Measurements from ENCODE around the gene ZNF629. TPM values are rescaled to one million over a fixed set of nuclear protein-coding genes. Genes with fewer than 3 reads are reported as not detected.
A peak's percentile ranks its signal among the peaks of the same experiment; 100 is the strongest.
"Not testable (repeated sequence)": the region's sequence is repeated elsewhere in the genome, so short reads cannot be mapped to it uniquely, and the experiment has no call there.

ZNF629 gene
- total RNA-seq, 1 donor from 2014 or later, result 4.2 TPM

DNA sequence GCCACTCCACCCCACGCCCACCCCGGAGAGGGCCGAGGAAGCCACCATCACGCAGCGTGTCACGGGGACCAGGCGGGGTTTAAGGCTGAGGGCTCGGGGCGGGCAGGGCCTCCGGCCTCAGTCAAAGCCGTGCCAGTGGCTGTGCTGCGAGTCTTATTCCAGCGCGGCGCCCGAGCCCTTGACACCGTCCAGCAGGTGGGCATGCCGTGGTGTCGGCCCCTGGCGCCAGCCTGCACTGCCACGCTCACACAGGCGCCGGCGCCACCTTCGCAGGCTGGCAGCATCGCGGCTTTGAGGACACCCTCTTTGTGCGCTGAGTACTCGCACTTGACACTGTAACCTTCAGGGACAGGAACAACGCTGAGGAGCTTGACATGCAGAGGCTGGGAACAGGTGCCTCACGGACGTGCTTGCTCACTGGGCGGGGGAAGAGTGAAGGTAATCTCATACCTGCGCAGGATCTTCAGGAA, 34.0 kb upstream of the ZNF629 start:
- DNase-seq (ENCODE audit: low read depth) (no peak), FAIRE-seq (no peak)
- Histone ChIP-seq H3K36me3 (ENCODE audit: control insufficient read depth, insufficient read depth, low read length) (no peaks in the 10 kb centered on the region), H3K27me3 (ENCODE audit: control insufficient read depth, insufficient read depth, low read length) (no peaks in the 10 kb centered on the region), H3K4me3 (ENCODE audit: low read depth, low read length) (no peak overlapping the region)
- TF ChIP-seq, protein P1, sequence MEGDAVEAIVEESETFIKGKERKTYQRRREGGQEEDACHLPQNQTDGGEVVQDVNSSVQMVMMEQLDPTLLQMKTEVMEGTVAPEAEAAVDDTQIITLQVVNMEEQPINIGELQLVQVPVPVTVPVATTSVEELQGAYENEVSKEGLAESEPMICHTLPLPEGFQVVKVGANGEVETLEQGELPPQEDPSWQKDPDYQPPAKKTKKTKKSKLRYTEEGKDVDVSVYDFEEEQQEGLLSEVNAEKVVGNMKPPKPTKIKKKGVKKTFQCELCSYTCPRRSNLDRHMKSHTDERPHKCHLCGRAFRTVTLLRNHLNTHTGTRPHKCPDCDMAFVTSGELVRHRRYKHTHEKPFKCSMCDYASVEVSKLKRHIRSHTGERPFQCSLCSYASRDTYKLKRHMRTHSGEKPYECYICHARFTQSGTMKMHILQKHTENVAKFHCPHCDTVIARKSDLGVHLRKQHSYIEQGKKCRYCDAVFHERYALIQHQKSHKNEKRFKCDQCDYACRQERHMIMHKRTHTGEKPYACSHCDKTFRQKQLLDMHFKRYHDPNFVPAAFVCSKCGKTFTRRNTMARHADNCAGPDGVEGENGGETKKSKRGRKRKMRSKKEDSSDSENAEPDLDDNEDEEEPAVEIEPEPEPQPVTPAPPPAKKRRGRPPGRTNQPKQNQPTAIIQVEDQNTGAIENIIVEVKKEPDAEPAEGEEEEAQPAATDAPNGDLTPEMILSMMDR (IDR thresholded peaks at IDR 0.05; ENCODE audit: insufficient read depth, low read length, severe bottlenecking), result no peak

DNA sequence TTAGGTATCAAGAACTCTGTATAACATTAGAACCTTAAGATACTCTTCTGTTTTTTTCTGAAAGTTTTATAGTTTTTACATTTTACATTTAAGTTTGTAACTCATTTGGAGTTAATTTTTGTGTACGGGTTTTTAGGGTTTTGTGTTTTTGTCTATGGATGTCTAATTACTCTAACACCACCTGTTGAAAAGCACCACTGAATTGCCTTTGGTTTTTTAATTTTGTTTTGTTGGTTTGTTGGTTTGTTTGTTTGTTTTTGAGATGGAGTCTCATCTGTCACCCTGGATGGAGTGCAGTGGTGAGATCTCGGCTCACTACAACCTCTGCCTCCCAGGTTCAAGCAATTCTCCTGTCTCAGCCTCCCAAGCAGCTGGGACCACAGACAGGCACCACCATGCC, 29.8 kb upstream of the ZNF629 start:
- H3K27me3 ChIP-seq (ENCODE audit: control insufficient read depth, insufficient read depth, low read length), result no peaks in the 10 kb centered on the region
- no peaks in the 10 kb centered on the region for H3K36me3 ChIP-seq (ENCODE audit: control insufficient read depth, insufficient read depth, low read length)
- DNase-seq (ENCODE audit: low read depth) (no peak), FAIRE-seq (no peak)
- no peak overlapping the region for H3K4me3 ChIP-seq (ENCODE audit: low read depth, low read length)
- TF ChIP-seq, protein P1 (IDR thresholded peaks at IDR 0.05; ENCODE audit: insufficient read depth, low read length, severe bottlenecking), result no peak

DNA sequence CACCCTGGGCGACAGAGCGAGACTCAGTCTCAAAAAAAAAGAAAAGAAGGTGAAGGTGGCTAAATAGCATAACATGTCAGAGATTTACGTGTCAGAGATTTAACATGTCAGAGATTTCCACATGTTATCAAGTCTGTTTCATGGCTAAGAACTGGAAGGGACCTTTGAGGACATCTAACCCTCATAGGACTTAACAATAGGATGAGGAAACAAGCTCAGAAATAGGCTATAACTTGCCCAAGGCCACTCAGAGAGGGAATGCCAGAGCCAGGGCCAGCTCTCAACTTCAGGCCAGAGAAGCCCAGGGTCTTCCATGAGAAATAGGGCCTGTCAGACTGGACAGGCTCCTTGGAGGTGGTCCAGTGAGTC, 26.8 kb upstream of the ZNF629 start:
- FAIRE-seq (no peak), DNase-seq (ENCODE audit: low read depth) (no peak)
- Histone ChIP-seq H3K27me3 (ENCODE audit: control insufficient read depth, insufficient read depth, low read length) (no peaks in the 10 kb centered on the region), H3K36me3 (ENCODE audit: control insufficient read depth, insufficient read depth, low read length) (no peaks in the 10 kb centered on the region), H3K4me3 (ENCODE audit: low read depth, low read length) (peak overlapping the region; percentile 53)
- TF ChIP-seq, protein P1 (IDR thresholded peaks at IDR 0.05; ENCODE audit: insufficient read depth, low read length, severe bottlenecking), result no peak

DNA sequence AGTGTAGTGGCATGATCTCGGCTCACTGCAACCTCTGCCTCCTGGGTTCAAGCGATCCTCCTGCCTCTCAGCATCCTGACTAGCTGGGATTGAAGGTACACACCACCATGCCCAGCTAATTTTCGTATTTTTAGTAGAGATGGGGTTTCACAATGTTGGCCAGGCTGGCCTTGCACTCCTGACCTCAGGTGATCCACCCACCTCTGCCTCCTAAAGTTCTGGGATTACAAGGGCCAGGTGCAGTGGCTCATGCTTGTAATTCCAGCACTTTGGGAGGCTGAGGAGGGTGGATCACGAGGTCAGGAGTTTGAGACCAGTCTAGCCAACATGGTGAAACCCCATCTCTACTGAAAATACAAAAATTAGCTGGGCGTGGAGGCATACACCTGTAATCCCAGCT, 22.7 kb upstream of the ZNF629 start:
- FAIRE-seq; H3K4me3 ChIP-seq (ENCODE audit: low read depth, low read length); H3K27me3 ChIP-seq (ENCODE audit: control insufficient read depth, insufficient read depth, low read length); H3K36me3 ChIP-seq (ENCODE audit: control insufficient read depth, insufficient read depth, low read length); DNase-seq (ENCODE audit: low read depth): not testable (repeated sequence)

DNA sequence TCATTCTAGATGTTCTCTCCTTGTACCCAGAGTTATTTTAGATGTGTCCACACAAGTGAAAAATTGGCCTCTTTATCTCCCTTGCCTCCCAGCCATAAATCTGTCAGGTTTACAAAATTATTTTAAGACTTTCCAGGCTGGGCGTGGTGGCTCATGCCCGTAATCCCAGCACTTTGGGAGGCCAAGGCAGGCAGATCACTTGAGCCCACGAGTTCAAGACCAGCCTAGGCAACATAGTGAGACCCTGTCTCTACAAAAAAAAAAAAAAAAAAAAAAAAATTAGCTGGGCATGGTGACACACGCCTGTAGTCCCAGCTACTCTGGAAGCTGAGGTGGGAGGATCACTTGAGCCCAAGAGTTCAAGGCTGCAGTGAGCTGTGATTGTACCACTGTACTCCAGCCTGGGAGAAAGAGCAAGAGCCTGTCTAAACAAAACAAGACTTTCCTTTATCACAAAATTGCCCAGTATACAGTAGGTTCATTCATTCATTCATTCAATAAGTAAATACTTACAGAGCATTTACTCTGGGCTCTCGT, 22.0 kb upstream of the ZNF629 start:
- DNase-seq (ENCODE audit: low read depth); H3K27me3 ChIP-seq (ENCODE audit: control insufficient read depth, insufficient read depth, low read length); H3K36me3 ChIP-seq (ENCODE audit: control insufficient read depth, insufficient read depth, low read length); FAIRE-seq; H3K4me3 ChIP-seq (ENCODE audit: low read depth, low read length): not testable (repeated sequence)

DNA sequence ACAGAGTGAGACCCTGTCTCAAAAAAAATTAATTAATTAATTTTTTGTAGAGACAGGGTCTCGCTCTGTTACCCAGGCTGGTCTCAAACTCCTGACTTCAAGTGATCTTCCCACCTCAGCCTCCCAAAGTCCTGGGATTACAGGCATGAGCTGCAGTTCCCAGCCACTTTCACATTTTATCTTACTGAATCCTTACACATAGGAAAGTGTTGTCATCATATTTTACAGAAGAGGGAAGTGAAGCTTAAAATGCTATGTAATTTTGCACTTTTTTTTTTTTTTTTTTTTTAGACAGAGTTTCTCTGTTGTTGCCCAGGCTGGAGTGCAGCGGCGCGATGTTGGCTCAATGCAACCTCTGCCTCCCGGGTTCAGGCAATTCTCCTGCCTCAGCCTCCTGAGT, 21.1 kb upstream of the ZNF629 start:
- Histone ChIP-seq H3K36me3 (ENCODE audit: control insufficient read depth, insufficient read depth, low read length) (no peaks in the 10 kb centered on the region), H3K4me3 (ENCODE audit: low read depth, low read length) (no peak overlapping the region), H3K27me3 (ENCODE audit: control insufficient read depth, insufficient read depth, low read length) (no peaks in the 10 kb centered on the region)
- TF ChIP-seq, protein P1 (IDR thresholded peaks at IDR 0.05; ENCODE audit: insufficient read depth, low read length, severe bottlenecking), result no peak
- DNase-seq (ENCODE audit: low read depth) (no peak), FAIRE-seq (no peak)

Data from bronchial epithelial cell (primary cell).